LNCAP (cell line): ENCODE data around the gene UBB.

Experiments used
- TF ChIP-seq, protein P1 (sequence below): fragments of 450-650 bp; IDR thresholded peaks from 2 replicates; pipeline ENCODE4 v1.5.1; 2017; ENCODE audit warnings: mild to moderate bottlenecking

Gene UBB

DNA sequence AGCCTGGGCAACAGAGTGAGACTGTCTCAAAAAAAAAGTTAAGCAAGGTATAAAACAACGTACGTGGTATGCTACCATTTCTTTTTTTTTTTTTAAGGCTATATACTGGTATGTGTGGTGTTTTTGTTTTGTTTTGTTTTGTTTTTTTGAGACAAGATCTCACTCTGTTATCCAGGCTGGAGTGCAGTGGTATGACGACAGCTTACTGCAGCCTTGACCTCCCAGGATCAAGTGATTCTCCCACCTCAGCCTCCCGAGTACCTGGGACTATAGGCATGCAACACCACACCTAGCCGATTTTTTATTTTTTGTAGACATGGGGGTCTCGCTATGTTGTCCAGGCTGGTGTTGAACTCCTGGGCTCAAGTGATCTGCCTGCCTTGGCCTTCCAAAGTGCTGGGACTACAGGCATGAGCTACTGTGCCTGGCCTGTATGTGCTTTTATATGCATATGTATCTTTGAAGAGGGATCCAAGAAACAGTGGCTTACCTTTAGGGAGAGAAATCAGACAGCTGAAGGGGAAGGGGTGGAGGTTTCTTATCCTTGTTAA lies 34.1 kb upstream of the UBB start:
- TF ChIP-seq, protein P1, sequence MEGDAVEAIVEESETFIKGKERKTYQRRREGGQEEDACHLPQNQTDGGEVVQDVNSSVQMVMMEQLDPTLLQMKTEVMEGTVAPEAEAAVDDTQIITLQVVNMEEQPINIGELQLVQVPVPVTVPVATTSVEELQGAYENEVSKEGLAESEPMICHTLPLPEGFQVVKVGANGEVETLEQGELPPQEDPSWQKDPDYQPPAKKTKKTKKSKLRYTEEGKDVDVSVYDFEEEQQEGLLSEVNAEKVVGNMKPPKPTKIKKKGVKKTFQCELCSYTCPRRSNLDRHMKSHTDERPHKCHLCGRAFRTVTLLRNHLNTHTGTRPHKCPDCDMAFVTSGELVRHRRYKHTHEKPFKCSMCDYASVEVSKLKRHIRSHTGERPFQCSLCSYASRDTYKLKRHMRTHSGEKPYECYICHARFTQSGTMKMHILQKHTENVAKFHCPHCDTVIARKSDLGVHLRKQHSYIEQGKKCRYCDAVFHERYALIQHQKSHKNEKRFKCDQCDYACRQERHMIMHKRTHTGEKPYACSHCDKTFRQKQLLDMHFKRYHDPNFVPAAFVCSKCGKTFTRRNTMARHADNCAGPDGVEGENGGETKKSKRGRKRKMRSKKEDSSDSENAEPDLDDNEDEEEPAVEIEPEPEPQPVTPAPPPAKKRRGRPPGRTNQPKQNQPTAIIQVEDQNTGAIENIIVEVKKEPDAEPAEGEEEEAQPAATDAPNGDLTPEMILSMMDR, result no peak

DNA sequence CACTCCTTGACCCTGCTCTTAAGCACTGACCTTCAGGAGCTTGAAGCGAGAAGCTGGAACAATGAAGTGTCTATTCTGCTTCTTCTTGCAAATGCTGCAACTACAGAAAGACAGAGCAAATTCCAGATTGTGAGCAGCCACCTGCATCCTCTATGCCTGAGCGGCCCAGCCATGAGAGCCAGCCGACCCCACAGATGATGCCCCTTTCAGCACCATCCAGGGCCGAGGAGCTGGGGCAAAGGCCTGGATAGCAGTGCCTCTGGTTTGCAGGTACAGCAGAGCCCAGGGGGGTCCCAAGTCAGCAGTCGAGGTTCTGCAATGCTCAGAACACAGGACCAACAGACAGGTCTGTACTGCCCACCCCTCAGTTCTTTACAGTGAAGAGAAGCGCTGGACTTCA lies 32.3 kb upstream of the UBB start:
- TF ChIP-seq, protein P1, result no peak

DNA sequence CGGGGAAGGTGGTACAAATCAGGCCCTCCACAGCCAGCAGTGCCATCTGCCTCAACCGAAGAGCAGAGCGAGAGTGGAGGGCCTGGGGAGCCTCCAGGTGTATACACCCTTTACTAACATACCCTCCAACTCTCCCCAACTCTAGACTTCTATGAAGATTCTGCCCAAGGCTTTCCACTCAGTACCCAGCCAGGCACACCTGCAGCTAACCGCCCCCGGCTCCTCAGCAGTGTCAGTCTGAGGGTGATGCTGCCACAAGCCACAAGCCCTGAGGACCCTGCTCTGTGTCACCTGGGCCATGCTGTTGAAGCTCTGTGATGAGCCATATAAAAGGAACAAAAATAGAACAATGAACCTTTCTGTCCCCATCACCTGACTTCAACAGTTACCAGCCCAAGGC lies 31.5 kb upstream of the UBB start:
- TF ChIP-seq, protein P1, result no peak

DNA sequence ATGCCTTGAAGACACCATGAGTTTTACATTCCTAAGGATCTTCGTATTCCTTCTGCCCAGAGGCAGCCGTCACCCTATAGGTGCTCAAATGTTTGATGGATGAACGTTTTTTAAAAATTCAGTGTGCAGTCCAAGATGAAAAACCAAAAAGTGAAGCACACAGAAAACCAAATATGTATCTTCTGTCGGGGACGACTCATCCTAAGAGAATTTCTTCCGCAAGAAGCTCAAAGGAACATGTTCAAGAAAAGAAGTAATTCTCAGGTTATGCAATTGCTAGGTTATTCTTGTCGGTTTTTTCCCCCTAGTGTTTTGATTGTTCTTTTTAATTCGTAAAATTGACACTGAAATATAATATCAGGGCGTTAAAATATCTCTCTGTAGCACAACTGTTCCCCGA lies 29.1 kb upstream of the UBB start:
- TF ChIP-seq, protein P1, result no peak

DNA sequence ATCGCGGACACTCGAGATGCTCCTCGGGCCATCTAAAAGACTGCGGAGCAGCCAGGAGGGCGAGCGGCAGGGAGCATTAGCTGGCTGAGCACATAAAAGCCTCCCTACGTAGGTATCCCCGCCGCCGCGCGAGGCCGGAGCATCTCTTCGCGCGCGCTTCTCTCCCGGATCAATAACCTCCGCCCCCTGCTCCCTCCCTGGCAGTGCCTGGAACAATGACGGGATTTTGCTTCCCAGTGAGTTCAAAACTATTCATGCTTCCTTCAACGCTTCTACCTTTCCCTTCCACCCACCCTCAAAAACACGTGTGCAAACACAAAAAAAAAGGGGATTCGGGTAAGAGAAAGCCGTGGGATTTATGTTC lies 28.6 kb upstream of the UBB start:
- TF ChIP-seq, protein P1, result no peak

DNA sequence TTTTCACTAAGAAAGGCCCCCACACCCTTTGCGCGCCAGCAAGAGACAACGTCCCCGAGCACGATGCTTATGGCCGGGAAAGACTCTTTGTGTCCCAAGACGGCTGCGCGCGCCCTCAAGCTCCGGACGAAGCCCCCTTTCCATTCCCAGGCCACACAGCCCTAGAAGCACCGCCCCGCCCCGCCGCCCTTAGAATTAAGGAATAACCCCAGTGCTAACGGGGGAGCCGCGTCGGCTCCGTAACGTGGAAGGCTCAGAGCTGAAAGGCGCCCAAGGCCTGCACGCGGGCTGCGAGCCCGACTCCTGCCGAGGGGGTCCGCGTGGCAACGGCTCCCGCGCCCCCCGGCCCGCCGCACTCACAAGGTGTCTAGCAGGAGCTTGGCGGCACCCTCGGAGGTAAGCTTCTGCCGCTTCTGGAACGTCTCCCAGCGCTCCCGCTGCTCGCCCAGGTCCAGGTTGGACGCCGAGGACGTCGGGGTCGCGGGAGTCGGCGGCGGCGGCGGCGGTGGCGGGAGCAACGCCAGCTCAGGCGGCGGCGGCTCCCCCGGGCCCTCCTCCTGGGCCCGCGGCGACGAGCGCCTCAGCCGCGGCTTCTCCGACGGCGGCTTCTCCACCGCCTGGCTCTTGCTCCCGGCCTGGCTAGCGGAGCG lies 28.1 kb upstream of the UBB start:
- TF ChIP-seq, protein P1, result no peak

DNA sequence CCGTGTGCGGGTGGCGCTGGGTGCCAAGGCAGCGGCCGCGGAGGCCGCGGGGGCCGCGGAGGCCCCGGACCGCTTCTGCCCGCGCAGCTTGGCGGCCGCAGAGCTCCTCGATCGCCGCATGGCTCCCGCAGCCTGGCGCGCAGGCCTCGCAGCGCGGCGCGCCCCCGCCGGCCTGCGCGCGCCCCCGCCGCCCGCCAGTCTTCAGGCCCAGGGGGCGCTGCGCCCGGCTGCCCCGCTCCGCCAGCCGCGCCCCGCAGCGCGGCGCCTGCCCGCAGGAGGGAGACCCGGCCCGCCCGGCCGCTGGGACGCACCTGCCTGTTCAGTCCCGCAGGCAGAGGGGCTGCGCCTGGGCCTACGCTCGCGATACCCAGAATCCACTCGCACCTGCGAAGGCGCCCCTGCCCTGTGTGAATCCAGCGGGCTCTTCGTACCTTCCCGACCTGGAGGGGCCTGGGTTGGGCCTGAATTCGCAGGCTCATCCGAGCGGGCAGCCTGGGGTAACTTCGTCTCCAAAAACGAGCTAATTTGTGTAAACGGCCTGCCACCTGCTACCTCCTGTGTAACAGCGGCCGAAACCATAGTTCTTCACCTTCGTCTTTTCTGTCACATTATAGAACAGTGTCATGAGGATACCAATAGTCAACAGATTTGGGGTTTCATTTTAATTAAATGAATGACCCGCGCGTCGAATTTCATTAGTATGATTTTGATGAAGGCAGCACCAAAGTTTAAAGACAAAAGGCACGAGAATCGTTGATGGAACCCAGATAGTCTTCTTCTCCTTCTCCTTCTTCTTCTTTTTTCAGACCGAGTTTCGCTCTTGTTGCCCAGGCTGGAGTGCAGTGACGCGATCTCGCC lies 27.3 kb upstream of the UBB start, which contains the start of gene CENPV:
TSS of gene CENPV (minus strand) at position 153 of the 858 bp plus-strand sequence. CDS start at position 120, 33 bp downstream.
- TF ChIP-seq, protein P1, result no peak
